B cell (primary cell): Measurements from ENCODE around the gene PUM2. TPM values are rescaled to one million over a fixed set of nuclear protein-coding genes. Genes with fewer than 3 reads are reported as not detected.

ENCODE experiments used
- ATAC-seq: fragments of 200-7000 bp; cut with Tn5 transposase; one replicate; pipeline ENCODE4 v1.10.0; 2021; ENCODE audit warnings: low read depth, mild to moderate bottlenecking, moderate number of reproducible peaks, moderate library complexity
- CTCF ChIA-PET: fragments of 350-600 bp; sonication (Branson Sonifier 250); formaldehyde crosslinking; loops from one replicate; lab custom pipeline; 2021; ENCODE audit warnings: antibody characterized with exemption, inconsistent platforms; lab: Charles Lee
- POLR2A ChIA-PET: fragments of 350-600 bp; sonication (Branson Sonifier 250); formaldehyde crosslinking; loops from one replicate; lab custom pipeline; 2021; ENCODE audit warnings: antibody characterized with exemption; lab: Charles Lee
- DNase-seq: peaks from one replicate; pipeline ENCODE4 v3.0.0; 2013
- H2AFZ ChIP-seq: 2 replicates; pipeline ENCODE4 v1.6.1; 2012; ENCODE audit warnings: mild to moderate bottlenecking, low read depth, low read length; ENCODE audit not compliant: insufficient read depth, poor library complexity, severe bottlenecking
- H3K27ac ChIP-seq, 2 donors: 1 replicate in 1 of 2; 2 replicates in 1 of 2; pipeline ENCODE4 v1.5.1; 2012 to 2013; ENCODE audit warnings: low read length in 2 of 2, mild to moderate bottlenecking in 2 of 2, moderate library complexity in 1 of 2
- H3K27me3 ChIP-seq, 4 experiments: fragments of 200-600 bp in 1 of 4; sonication (generic) in 1 of 4; replicated peaks in 1 of 4; 1 replicate in 2 of 4; 2 replicates in 2 of 4; pipeline versions ENCODE4 v1.6.1 to v1.7.0; 2013 to 2016; ENCODE audit warnings: low read length in 3 of 4, mild to moderate bottlenecking in 2 of 4, mixed read lengths in 1 of 4, moderate library complexity in 1 of 4; ENCODE audit not compliant: insufficient read depth in 4 of 4, control insufficient read depth in 3 of 4; ENCODE audit errors: control extremely low read depth in 1 of 4
- H3K36me3 ChIP-seq, 2 experiments: replicated peaks in 1 of 2; 1 replicate in 1 of 2; 2 replicates in 1 of 2; pipeline versions ENCODE4 v1.6.1 to v1.7.1; 2013; ENCODE audit warnings: low read length in 1 of 2; ENCODE audit not compliant: insufficient read depth in 2 of 2, control insufficient read depth in 1 of 2; ENCODE audit errors: control extremely low read depth in 1 of 2, extremely low read depth in 1 of 2
- H3K4me1 ChIP-seq, 2 donors: fragments of 200-600 bp in 1 of 2; sonication (generic) in 1 of 2; 1 replicate in 1 of 2; 2 replicates in 1 of 2; pipeline versions ENCODE4 v1.5.1 to v1.6.1; 2013 to 2017; ENCODE audit warnings: low read length in 2 of 2; ENCODE audit not compliant: control insufficient read depth in 2 of 2, insufficient read depth in 2 of 2
- H3K4me2 ChIP-seq: replicated peaks from 2 replicates; pipeline ENCODE3; 2012; ENCODE audit warnings: mild to moderate bottlenecking, low read depth, low read length; ENCODE audit not compliant: poor library complexity, severe bottlenecking
- H3K4me3 ChIP-seq, 5 experiments: fragments of 200-600 bp in 1 of 5; sonication (generic) in 1 of 5; 1 replicate in 3 of 5; 2 replicates in 2 of 5; pipeline versions ENCODE4 v1.5.1 to v1.7.0; 2011 to 2016; ENCODE audit warnings: low read length in 4 of 5, mild to moderate bottlenecking in 4 of 5, low read depth in 2 of 5, control low read depth in 1 of 5, moderate library complexity in 1 of 5; ENCODE audit not compliant: insufficient read depth in 1 of 5; ENCODE audit errors: control extremely low read depth in 1 of 5, extremely low read depth in 1 of 5
- H3K79me2 ChIP-seq: fragments of 200-600 bp; sonication (generic); one replicate; pipeline ENCODE4 v1.6.0; 2016; ENCODE audit warnings: low read length; ENCODE audit not compliant: control insufficient read depth, insufficient read depth
- H3K9ac ChIP-seq: fragments of 200-600 bp; sonication (generic); 2 replicates; pipeline ENCODE4 v1.6.1; 2017; ENCODE audit warnings: mild to moderate bottlenecking, low read length, moderate library complexity
- H3K9me3 ChIP-seq, 3 donors: one replicate each; pipeline versions ENCODE4 v1.6.1 to v1.7.1; 2013; ENCODE audit warnings: low read length in 2 of 3; ENCODE audit not compliant: control insufficient read depth in 2 of 3, insufficient read depth in 1 of 3; ENCODE audit errors: control extremely low read depth in 1 of 3
- H4K20me1 ChIP-seq: 2 replicates; pipeline ENCODE4 v1.6.0; 2012; ENCODE audit warnings: mild to moderate bottlenecking, low read length; ENCODE audit not compliant: insufficient read depth, control insufficient read depth, poor library complexity, severe bottlenecking
- H3K27ac Mint-ChIP-seq: one replicate; pipeline ENCODE4 v1.8.0; 2021; ENCODE audit warnings: mixed read lengths
- H3K27me3 Mint-ChIP-seq: one replicate; pipeline ENCODE4 v1.8.0; 2021; ENCODE audit warnings: mixed read lengths
- H3K4me1 Mint-ChIP-seq: one replicate; pipeline ENCODE4 v1.8.0; 2021; ENCODE audit warnings: mixed read lengths
- H3K4me3 Mint-ChIP-seq: one replicate; pipeline ENCODE4 v1.8.0; 2021; ENCODE audit warnings: mixed read lengths
- H3K9me3 Mint-ChIP-seq: one replicate; pipeline ENCODE4 v1.8.0; 2022; ENCODE audit warnings: mixed read lengths; ENCODE audit not compliant: insufficient read depth
- EZH2 ChIP-seq: IDR thresholded peaks from 2 replicates; pipeline ENCODE4 v1.6.1; 2012; ENCODE audit warnings: borderline replicate concordance, low read depth, mild to moderate bottlenecking, moderate library complexity, low read length; ENCODE audit not compliant: insufficient read depth, poor library complexity, severe bottlenecking
- WGBS: methylation state at CpG from one replicate; pipeline ENCODE4 v1.1.5; 2013; ENCODE audit warnings: missing lambda C conversion rate; ENCODE audit not compliant: insufficient coverage; 5-methylcytosine and 5-hydroxymethylcytosine counted together
- intact Hi-C: fragments of 100-400 bp; cut with micrococcal nuclease; formaldehyde crosslinking; loops from one replicate; pipeline ENCODE4 v1.10.0; 2022
- polyA plus RNA-seq: library from polyadenylated mRNA; depleted of rRNA; stranded (reverse); fragments of >200 nt; gene quantifications from 2 replicates; pipeline ENCODE4 v1.2.3, GENCODE V29; 2012
- total RNA-seq, 2 donors: library from RNA; stranded (reverse); fragments of 120-200 nt in 1 of 2; gene quantifications; 1 replicate in 1 of 2; 2 replicates in 1 of 2; pipeline versions ENCODE4 v1.2.3 to v1.2.4, GENCODE V29; 2013 to 2022
- TF ChIP-seq, protein P1 (sequence below): fragments of 200-600 bp; IDR thresholded peaks from one replicate; pipeline ENCODE4 v1.8.0; 2022; ENCODE audit warnings: antibody characterized with exemption, mild to moderate bottlenecking

PUM2 gene
- total and polyA plus RNA-seq, 2 donors (not counting 1 experiment from before 2014, with no cell fraction given): 21.1 to 151 TPM

DNA sequence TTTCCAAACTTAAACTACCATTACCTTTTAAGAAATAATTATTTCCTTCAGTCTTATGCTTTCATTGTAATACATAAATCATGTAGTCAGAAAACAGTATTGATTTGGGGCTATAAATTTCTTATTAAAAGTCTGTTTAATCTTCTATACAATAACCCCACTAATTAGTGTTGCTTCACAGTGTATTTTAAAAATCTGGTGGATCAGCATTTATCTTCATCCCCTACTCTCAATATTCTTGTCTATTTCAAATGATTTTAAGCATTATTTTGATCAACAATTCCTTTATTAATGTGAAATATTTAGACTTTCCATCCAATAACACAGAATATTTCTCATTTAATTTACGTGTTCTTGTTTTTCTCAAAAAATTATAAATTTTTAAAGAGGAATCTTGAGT, 93.2 kb downstream of the PUM2 start:
- Histone ChIP-seq H3K9me3 (no peaks in the 10 kb centered on the region), H3K4me1 (no peaks in the 10 kb centered on the region), H4K20me1 (no peaks in the 10 kb centered on the region), H2AFZ (no peak overlapping the region), H3K4me2 (no peak overlapping the region), H3K27me3 (no peaks in the 10 kb centered on the region), H3K79me2 (no peaks in the 10 kb centered on the region), H3K27ac (no peak overlapping the region), H3K36me3 (peaks cover 12 to 72% of the 10 kb centered on the region in 2 experiments), H3K4me3 (no peak overlapping the region), H3K9ac (no peak overlapping the region)
- DNase-seq (no peak), ATAC-seq (no peak)
- no peak for TF ChIP-seq EZH2
- TF ChIP-seq, protein P1, sequence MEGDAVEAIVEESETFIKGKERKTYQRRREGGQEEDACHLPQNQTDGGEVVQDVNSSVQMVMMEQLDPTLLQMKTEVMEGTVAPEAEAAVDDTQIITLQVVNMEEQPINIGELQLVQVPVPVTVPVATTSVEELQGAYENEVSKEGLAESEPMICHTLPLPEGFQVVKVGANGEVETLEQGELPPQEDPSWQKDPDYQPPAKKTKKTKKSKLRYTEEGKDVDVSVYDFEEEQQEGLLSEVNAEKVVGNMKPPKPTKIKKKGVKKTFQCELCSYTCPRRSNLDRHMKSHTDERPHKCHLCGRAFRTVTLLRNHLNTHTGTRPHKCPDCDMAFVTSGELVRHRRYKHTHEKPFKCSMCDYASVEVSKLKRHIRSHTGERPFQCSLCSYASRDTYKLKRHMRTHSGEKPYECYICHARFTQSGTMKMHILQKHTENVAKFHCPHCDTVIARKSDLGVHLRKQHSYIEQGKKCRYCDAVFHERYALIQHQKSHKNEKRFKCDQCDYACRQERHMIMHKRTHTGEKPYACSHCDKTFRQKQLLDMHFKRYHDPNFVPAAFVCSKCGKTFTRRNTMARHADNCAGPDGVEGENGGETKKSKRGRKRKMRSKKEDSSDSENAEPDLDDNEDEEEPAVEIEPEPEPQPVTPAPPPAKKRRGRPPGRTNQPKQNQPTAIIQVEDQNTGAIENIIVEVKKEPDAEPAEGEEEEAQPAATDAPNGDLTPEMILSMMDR: no peak
- no peak overlapping the region for H3K4me3 Mint-ChIP-seq
- H3K9me3 Mint-ChIP-seq: no peaks in the 10 kb centered on the region
- H3K27ac Mint-ChIP-seq: no peak overlapping the region
- CTCF ChIA-PET: no interaction called here
- POLR2A ChIA-PET: no interaction called here
- no peaks in the 10 kb centered on the region for H3K4me1 Mint-ChIP-seq
- intact Hi-C loops: no loop called here
- H3K27me3 Mint-ChIP-seq: no peaks in the 10 kb centered on the region
- WGBS: no CpG with 5 or more reads among the region's 1 CpG

DNA sequence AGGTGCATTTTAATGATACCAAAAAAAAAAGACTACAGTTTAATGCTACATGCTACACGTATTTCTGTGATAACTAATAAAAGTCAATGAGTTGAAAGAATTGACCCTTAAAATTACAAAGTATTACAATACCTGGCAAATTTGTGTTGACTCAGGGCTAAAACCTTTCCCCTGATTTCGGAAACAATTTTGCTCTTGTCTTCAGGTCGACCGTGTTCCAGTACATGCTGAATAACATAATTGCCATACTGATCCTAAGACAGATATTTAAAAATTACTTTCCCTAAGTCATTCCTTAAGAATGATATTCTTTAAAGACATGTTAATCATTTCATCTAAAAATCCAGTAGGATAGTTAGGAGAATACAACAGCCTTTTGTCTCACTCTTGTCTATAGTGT, 95.9 kb downstream of the PUM2 start:
- Mint-ChIP-seq H3K4me1 (no peaks in the 10 kb centered on the region), H3K27me3 (no peaks in the 10 kb centered on the region), H3K4me3 (no peak overlapping the region), H3K9me3 (no peaks in the 10 kb centered on the region), H3K27ac (no peak overlapping the region)
- DNase-seq (no peak), ATAC-seq (no peak)
- intact Hi-C loops: no loop called here
- Histone ChIP-seq H3K4me2 (no peak overlapping the region), H3K27me3 (no peaks in the 10 kb centered on the region), H3K4me3 (no peak overlapping the region), H3K9ac (no peak overlapping the region), H4K20me1 (no peaks in the 10 kb centered on the region), H2AFZ (no peak overlapping the region), H3K27ac (no peak overlapping the region), H3K4me1 (no peaks in the 10 kb centered on the region), H3K79me2 (no peaks in the 10 kb centered on the region), H3K9me3 (no peaks in the 10 kb centered on the region), H3K36me3 (peaks cover 19 to 74% of the 10 kb centered on the region in 2 experiments)
- no CpG with 5 or more reads among the region's 4 CpGs for WGBS
- TF ChIP-seq EZH2: no peak
- TF ChIP-seq, protein P1: no peak
- ChIA-PET POLR2A (no interaction called here), CTCF (no interaction called here)
